H1 (cell line): ENCODE measurements around the gene C2orf81. TPM values are rescaled to one million over a fixed set of nuclear protein-coding genes. Genes with fewer than 3 reads are reported as not detected.
A peak's percentile ranks its signal among the peaks of the same experiment; 100 is the strongest.

Experiments
- CHD7 ChIP-seq: fragments of 300-600 bp; sonication (generic); IDR thresholded peaks from 2 replicates; pipeline ENCODE4 v1.7.1; 2012; ENCODE audit warnings: low read length, moderate library complexity, mild to moderate bottlenecking, inconsistent platforms; ENCODE audit not compliant: insufficient replicate concordance
- CREB1 ChIP-seq: IDR thresholded peaks from 2 replicates; pipeline ENCODE4 v1.6.1; 2012; ENCODE audit warnings: inconsistent platforms
- NRF1 ChIP-seq: IDR thresholded peaks from 2 replicates; pipeline ENCODE4 v1.6.1; 2011; ENCODE audit warnings: mild to moderate bottlenecking, low read depth, low read length, improper control_type of control experiment
- RXRA ChIP-seq: IDR thresholded peaks from 2 replicates; pipeline ENCODE4 v1.6.1; 2011; ENCODE audit warnings: low read depth, mild to moderate bottlenecking, low read length, moderate library complexity; ENCODE audit not compliant: insufficient read depth
- polyA plus RNA-seq, 7 experiments: library from polyadenylated mRNA; depleted of rRNA in 3 of 7; stranded (reverse) in 5 of 7; unstranded in 2 of 7; fragments of >200 nt in 5 of 7; fragments of 200-250 nt in 2 of 7; gene quantifications; 1 replicate in 5 of 7; 2 replicates in 1 of 7; 4 replicates in 1 of 7; pipeline versions ENCODE4 v1.2.1 to v1.2.3, GENCODE V29; 2011 to 2013; ENCODE audit warnings: missing spikeins in 2 of 7, mixed read lengths in 2 of 7
- total RNA-seq: library from RNA; stranded (reverse); fragmentation: NEBNext Ultra II Directional; extraction: Animal tissue kit (Norgen Biotek cat#: 25700); gene quantifications from 2 replicates; pipeline ENCODE4 v1.2.1, GENCODE V29; 2021

C2orf81 gene
- total and polyA plus RNA-seq, 2 of the 8 experiments (the other 6 are each of a cell fraction or from before 2014, with no cell fraction given): 1.6 to 3.3 TPM

GRCh38 chr2:74441690-74442482 lies 20.5 kb upstream of the C2orf81 start, which contains the start of gene RTKN (continued):
- TF ChIP-seq CHD7 (no peak), CREB1 (peak; percentile 22), RXRA (no peak), NRF1 (no peak)
